Measurements from ENCODE around the gene NFKBIZ. TPM values are rescaled to one million over a fixed set of nuclear protein-coding genes. Genes with fewer than 3 reads are reported as not detected.
A peak's percentile ranks its signal among the peaks of the same experiment; 100 is the strongest.
"Not testable (repeated sequence)": the region's sequence is repeated elsewhere in the genome, so short reads cannot be mapped to it uniquely, and the experiment has no call there.

Gene NFKBIZ
- total RNA-seq, 2 donors from 2014 or later: 88.4 to 123 TPM

GRCh38 chr3:101890716-101891115 lies 41.4 kb downstream of the NFKBIZ start:
- H3K36me3 Mint-ChIP-seq (ENCODE audit: low read depth): no peaks in the 10 kb centered on the region
- H3K4me3 Mint-ChIP-seq: no peak overlapping the region
- ATAC-seq (replicated peaks): peak; percentile 99
- no peaks in the 10 kb centered on the region for H3K27me3 Mint-ChIP-seq
- H3K27ac Mint-ChIP-seq: peak overlapping the region; percentile 14
- H3K4me1 Mint-ChIP-seq: no peaks in the 10 kb centered on the region
- H3K9me3 Mint-ChIP-seq: no peaks in the 10 kb centered on the region

- H3K4me3 Mint-ChIP-seq: no peak overlapping the region
Measured at GRCh38 chr3:101892648-101893047, 43.3 kb downstream of the NFKBIZ start.

GRCh38 chr3:101896083-101896757 lies 46.9 kb downstream of the NFKBIZ start:
- Mint-ChIP-seq H3K4me3 (no peak overlapping the region), H3K27ac (no peak overlapping the region), H3K36me3 (ENCODE audit: low read depth) (no peaks in the 10 kb centered on the region), H3K27me3 (no peaks in the 10 kb centered on the region), H3K4me1 (no peaks in the 10 kb centered on the region), H3K9me3 (no peaks in the 10 kb centered on the region)
- no peak for ATAC-seq (replicated peaks)

More at GRCh38 chr3:101892648-101893047, 43.3 kb downstream of the NFKBIZ start:
- no peak overlapping the region for H3K27ac Mint-ChIP-seq
- H3K27me3 Mint-ChIP-seq: no peaks in the 10 kb centered on the region
- no peaks in the 10 kb centered on the region for H3K9me3 Mint-ChIP-seq
- ATAC-seq (replicated peaks): no peak
- H3K4me1 Mint-ChIP-seq: no peaks in the 10 kb centered on the region
- no peaks in the 10 kb centered on the region for H3K36me3 Mint-ChIP-seq (ENCODE audit: low read depth)

GRCh38 chr3:101897013-101897412 lies 47.7 kb downstream of the NFKBIZ start:
- Mint-ChIP-seq H3K36me3 (ENCODE audit: low read depth) (no peaks in the 10 kb centered on the region), H3K4me1 (no peaks in the 10 kb centered on the region), H3K4me3 (no peak overlapping the region), H3K27me3 (no peaks in the 10 kb centered on the region), H3K9me3 (no peaks in the 10 kb centered on the region), H3K27ac (no peak overlapping the region)
- ATAC-seq (replicated peaks): no peak

GRCh38 chr3:101898039-101898438 lies 48.7 kb downstream of the NFKBIZ start:
- H3K27me3 Mint-ChIP-seq: no peaks in the 10 kb centered on the region
- no peak overlapping the region for H3K27ac Mint-ChIP-seq
- H3K4me1 Mint-ChIP-seq: no peaks in the 10 kb centered on the region
- H3K4me3 Mint-ChIP-seq: no peak overlapping the region
- ATAC-seq (replicated peaks): no peak
- H3K36me3 Mint-ChIP-seq (ENCODE audit: low read depth): no peaks in the 10 kb centered on the region
- no peaks in the 10 kb centered on the region for H3K9me3 Mint-ChIP-seq

GRCh38 chr3:101898752-101899169 lies 49.4 kb downstream of the NFKBIZ start:
- Mint-ChIP-seq H3K4me1 (no peaks in the 10 kb centered on the region), H3K27me3 (no peaks in the 10 kb centered on the region), H3K36me3 (ENCODE audit: low read depth) (no peaks in the 10 kb centered on the region), H3K4me3 (no peak overlapping the region), H3K9me3 (no peaks in the 10 kb centered on the region), H3K27ac (no peak overlapping the region)
- no peak for ATAC-seq (replicated peaks)

- no peak overlapping the region for H3K27ac Mint-ChIP-seq
- no peak overlapping the region for H3K4me3 Mint-ChIP-seq
- H3K9me3 Mint-ChIP-seq: no peaks in the 10 kb centered on the region
- H3K4me1 Mint-ChIP-seq: no peaks in the 10 kb centered on the region
- no peaks in the 10 kb centered on the region for H3K36me3 Mint-ChIP-seq (ENCODE audit: low read depth)
- H3K27me3 Mint-ChIP-seq: no peaks in the 10 kb centered on the region
- ATAC-seq (replicated peaks): no peak
Measured at GRCh38 chr3:101900316-101900715, 51.0 kb downstream of the NFKBIZ start.

GRCh38 chr3:101900736-101901135 lies 51.4 kb downstream of the NFKBIZ start:
- Mint-ChIP-seq H3K27ac (no peak overlapping the region), H3K4me3 (no peak overlapping the region), H3K27me3 (no peaks in the 10 kb centered on the region), H3K9me3 (no peaks in the 10 kb centered on the region), H3K36me3 (ENCODE audit: low read depth) (no peaks in the 10 kb centered on the region), H3K4me1 (no peaks in the 10 kb centered on the region)
- no peak for ATAC-seq (replicated peaks)

- Mint-ChIP-seq H3K27ac (no peak overlapping the region), H3K27me3 (no peaks in the 10 kb centered on the region), H3K9me3 (no peaks in the 10 kb centered on the region), H3K4me1 (no peaks in the 10 kb centered on the region), H3K36me3 (ENCODE audit: low read depth) (no peaks in the 10 kb centered on the region), H3K4me3 (no peak overlapping the region)
- peak; percentile 91 for ATAC-seq (replicated peaks)
Measured at GRCh38 chr3:101902041-101902440, 52.7 kb downstream of the NFKBIZ start.

GRCh38 chr3:101903451-101903871 lies 54.1 kb downstream of the NFKBIZ start:
- H3K36me3 Mint-ChIP-seq (ENCODE audit: low read depth): no peaks in the 10 kb centered on the region
- H3K27ac Mint-ChIP-seq: no peak overlapping the region
- no peak for ATAC-seq (replicated peaks)
- H3K27me3 Mint-ChIP-seq: no peaks in the 10 kb centered on the region
- no peaks in the 10 kb centered on the region for H3K4me1 Mint-ChIP-seq
- H3K9me3 Mint-ChIP-seq: no peaks in the 10 kb centered on the region
- H3K4me3 Mint-ChIP-seq: no peak overlapping the region

- not testable (repeated sequence) for H3K9me3 Mint-ChIP-seq; H3K27me3 Mint-ChIP-seq; ATAC-seq (replicated peaks); H3K4me1 Mint-ChIP-seq; H3K4me3 Mint-ChIP-seq; H3K27ac Mint-ChIP-seq; H3K36me3 Mint-ChIP-seq (ENCODE audit: low read depth)
Measured at GRCh38 chr3:101905573-101905972, 56.3 kb downstream of the NFKBIZ start.

Other genes with a start within 250 kb of the NFKBIZ start
- 10 to 100 TPM; 30.0 to 33.5 TPM for gene ZBTB11, start 172.4 kb upstream of the NFKBIZ start, total RNA-seq
- gene RPL24, start 162.8 kb upstream of the NFKBIZ start, total RNA-seq: 1,000 to 10,000 TPM; 1,391 to 1,542 TPM
- 10 to 100 TPM; 16.9 to 19.0 TPM for gene CEP97, start 124.9 kb upstream of the NFKBIZ start, total RNA-seq
- gene NXPE3, start 70.3 kb upstream of the NFKBIZ start, total RNA-seq: 10 to 100 TPM; 13.9 to 21.3 TPM